ENCODE results near the gene UBALD2. TPM values are rescaled to one million over a fixed set of nuclear protein-coding genes. Genes with fewer than 3 reads are reported as not detected.

Gene UBALD2
- total RNA-seq, 1 donor = 5.1 TPM

GRCh38 chr17:76317535-76317934 is 52.4 kb downstream of the UBALD2 start:
- no peaks in the 10 kb centered on the region for H4K20me1 ChIP-seq (ENCODE audit: insufficient read depth, low read length)
- peaks cover 19% of the 10 kb centered on the region for H3K36me3 ChIP-seq (ENCODE audit: insufficient read depth, low read length)
- H3K27me3 ChIP-seq (ENCODE audit: insufficient read depth, low read length) = no peaks in the 10 kb centered on the region
- no peak overlapping the region for H3K27ac ChIP-seq (ENCODE audit: low read depth, low read length)
- H3K79me2 ChIP-seq (ENCODE audit: insufficient read depth, low read length) = no peaks in the 10 kb centered on the region
- H3K4me1 ChIP-seq (ENCODE audit: insufficient read depth, low read length) = no peaks in the 10 kb centered on the region
- no peak overlapping the region for H2AFZ ChIP-seq (ENCODE audit: low read length)
- DNase-seq (ENCODE audit: insufficient read length, low spot score, missing footprints) = no peak
- no peaks in the 10 kb centered on the region for H3K9me3 ChIP-seq (ENCODE audit: low read depth, low read length)
- H3K4me3 ChIP-seq (ENCODE audit: insufficient read depth, low read length) = no peak overlapping the region
- no peak overlapping the region for H3K4me2 ChIP-seq (ENCODE audit: insufficient read depth, low read length)
- TF ChIP-seq, protein P1, sequence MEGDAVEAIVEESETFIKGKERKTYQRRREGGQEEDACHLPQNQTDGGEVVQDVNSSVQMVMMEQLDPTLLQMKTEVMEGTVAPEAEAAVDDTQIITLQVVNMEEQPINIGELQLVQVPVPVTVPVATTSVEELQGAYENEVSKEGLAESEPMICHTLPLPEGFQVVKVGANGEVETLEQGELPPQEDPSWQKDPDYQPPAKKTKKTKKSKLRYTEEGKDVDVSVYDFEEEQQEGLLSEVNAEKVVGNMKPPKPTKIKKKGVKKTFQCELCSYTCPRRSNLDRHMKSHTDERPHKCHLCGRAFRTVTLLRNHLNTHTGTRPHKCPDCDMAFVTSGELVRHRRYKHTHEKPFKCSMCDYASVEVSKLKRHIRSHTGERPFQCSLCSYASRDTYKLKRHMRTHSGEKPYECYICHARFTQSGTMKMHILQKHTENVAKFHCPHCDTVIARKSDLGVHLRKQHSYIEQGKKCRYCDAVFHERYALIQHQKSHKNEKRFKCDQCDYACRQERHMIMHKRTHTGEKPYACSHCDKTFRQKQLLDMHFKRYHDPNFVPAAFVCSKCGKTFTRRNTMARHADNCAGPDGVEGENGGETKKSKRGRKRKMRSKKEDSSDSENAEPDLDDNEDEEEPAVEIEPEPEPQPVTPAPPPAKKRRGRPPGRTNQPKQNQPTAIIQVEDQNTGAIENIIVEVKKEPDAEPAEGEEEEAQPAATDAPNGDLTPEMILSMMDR (IDR thresholded peaks at IDR 0.05; ENCODE audit: extremely low read depth, low read depth, low read length) = no peak

GRCh38 chr17:76318586-76318985 is 53.4 kb downstream of the UBALD2 start:
- TF ChIP-seq, protein P1 (IDR thresholded peaks at IDR 0.05; ENCODE audit: extremely low read depth, low read depth, low read length) = no peak
- Histone ChIP-seq H3K27ac (ENCODE audit: low read depth, low read length) (no peak overlapping the region), H2AFZ (ENCODE audit: low read length) (no peak overlapping the region), H3K79me2 (ENCODE audit: insufficient read depth, low read length) (no peaks in the 10 kb centered on the region), H3K4me1 (ENCODE audit: insufficient read depth, low read length) (no peaks in the 10 kb centered on the region), H3K4me3 (ENCODE audit: insufficient read depth, low read length) (no peak overlapping the region), H3K27me3 (ENCODE audit: insufficient read depth, low read length) (no peaks in the 10 kb centered on the region), H3K36me3 (ENCODE audit: insufficient read depth, low read length) (peaks cover 8% of the 10 kb centered on the region), H4K20me1 (ENCODE audit: insufficient read depth, low read length) (no peaks in the 10 kb centered on the region), H3K9me3 (ENCODE audit: low read depth, low read length) (no peaks in the 10 kb centered on the region), H3K4me2 (ENCODE audit: insufficient read depth, low read length) (no peak overlapping the region)
- no peak for DNase-seq (ENCODE audit: insufficient read length, low spot score, missing footprints)

Small RNA genes lying within 50 kb of the gene (small RNA-seq; reads per million reads assigned to genes)
- gene RF00019 = not detected

Other genes with a start within 250 kb of the UBALD2 start
- gene EVPL, start 238.0 kb upstream of the UBALD2 start, total RNA-seq = not detected in 2 replicates
- gene SRP68, start 192.8 kb upstream of the UBALD2 start, total RNA-seq = 22.7 and 25.3 TPM in 2 replicates
- 0.29 TPM in 1 of 2 replicates, not detected in the other for gene GALR2, start 190.6 kb upstream of the UBALD2 start, total RNA-seq
- gene ZACN, start 186.2 kb upstream of the UBALD2 start, total RNA-seq = not detected in 2 replicates
- gene EXOC7, start 161.6 kb upstream of the UBALD2 start, total RNA-seq = 102 TPM in 2 replicates
- not detected in 2 replicates for gene FOXJ1, start 124.1 kb upstream of the UBALD2 start, total RNA-seq
- gene RNF157, start 24.9 kb upstream of the UBALD2 start, total RNA-seq = 0.29 and 0.36 TPM in 2 replicates
- 2.9 and 3.6 TPM in 2 replicates for gene QRICH2, start 42.9 kb downstream of the UBALD2 start, total RNA-seq
- 79.6 and 82.2 TPM in 2 replicates for gene PRPSAP1, start 88.6 kb downstream of the UBALD2 start, total RNA-seq
- 112 and 142 TPM in 2 replicates for gene SPHK1, start 119.3 kb downstream of the UBALD2 start, total RNA-seq
- gene UBE2O, start 187.8 kb downstream of the UBALD2 start, total RNA-seq = 17.7 and 19.5 TPM in 2 replicates
- gene AANAT, start 202.3 kb downstream of the UBALD2 start, total RNA-seq = not detected in 2 replicates
- gene RHBDF2, start 236.1 kb downstream of the UBALD2 start, total RNA-seq = 7.1 and 8.3 TPM in 2 replicates